PFSK-1 (cell line): ENCODE measurements around the gene DPP9.

Experiments used
- FOXP2 ChIP-seq: optimal IDR thresholded peaks from 2 replicates; pipeline ENCODE3; 2011; ENCODE audit warnings: borderline replicate concordance, control low read depth, inconsistent platforms; ENCODE audit not compliant: insufficient read depth; ENCODE audit errors: extremely low read length, extremely low read depth
- POLR2AphosphoS5 ChIP-seq: IDR thresholded peaks from 2 replicates; pipeline ENCODE4 v1.6.1; 2012; ENCODE audit warnings: low read depth, mild to moderate bottlenecking, control low read depth, low read length, moderate library complexity
- SIN3A ChIP-seq: IDR thresholded peaks from 2 replicates; pipeline ENCODE4 v1.6.1; 2012; ENCODE audit warnings: mild to moderate bottlenecking, low read length, moderate library complexity, borderline replicate concordance; ENCODE audit not compliant: insufficient read depth
- TAF1 ChIP-seq: IDR thresholded peaks from 2 replicates; pipeline ENCODE4 v1.6.1; 2012; ENCODE audit warnings: low read length, control low read depth, borderline replicate concordance; ENCODE audit not compliant: insufficient read depth
- TF ChIP-seq, protein P1 (sequence below), 2 experiments: IDR thresholded peaks; 2 replicates each; pipeline versions ENCODE4 v1.6.1 to v1.8.0; 2011 to 2012; ENCODE audit warnings: low read depth in 2 of 2, low read length in 2 of 2, control low read depth in 1 of 2, inconsistent platforms in 1 of 2, mild to moderate bottlenecking in 1 of 2, moderate library complexity in 1 of 2; ENCODE audit not compliant: insufficient read depth in 1 of 2

Gene DPP9

DNA sequence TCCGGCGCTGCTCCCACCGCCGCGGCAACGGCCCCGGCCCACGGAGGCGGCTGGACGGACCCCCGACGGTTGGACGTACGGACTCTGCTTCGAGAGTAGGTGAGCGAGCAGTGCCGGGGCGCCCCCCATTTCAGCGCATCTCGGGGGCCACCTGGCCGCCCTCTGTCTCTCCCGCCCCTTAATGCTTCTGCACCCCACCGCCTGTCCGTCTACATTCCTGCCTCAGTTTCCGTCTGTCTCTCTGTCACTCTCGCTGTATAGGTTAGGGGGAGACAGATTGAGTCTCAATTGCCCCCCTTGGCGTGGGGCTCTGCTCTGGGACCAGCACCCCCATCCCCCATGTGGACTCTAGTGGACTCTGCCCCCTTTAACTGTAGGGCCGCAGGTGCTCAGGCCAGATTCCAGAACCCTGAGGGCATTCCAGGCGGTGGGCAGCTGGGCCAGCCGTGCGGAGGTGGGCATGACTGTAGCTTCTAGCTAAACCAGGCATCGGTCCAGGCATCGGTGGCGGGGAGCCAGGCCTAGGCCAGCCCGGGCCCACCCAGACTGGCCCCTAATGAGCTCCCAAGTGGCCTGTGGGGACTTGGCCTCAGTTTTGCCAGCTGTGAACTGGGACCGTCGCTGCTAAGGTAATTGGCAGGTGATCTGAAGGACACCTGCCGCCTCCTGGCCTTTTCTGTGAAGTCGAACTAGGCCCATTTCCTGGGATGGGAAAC lies 84.0 kb downstream of the DPP9 start:
- no peak for TF ChIP-seq TAF1
- TF ChIP-seq FOXP2 = no peak
- TF ChIP-seq POLR2AphosphoS5 = no peak
- TF ChIP-seq, protein P1, sequence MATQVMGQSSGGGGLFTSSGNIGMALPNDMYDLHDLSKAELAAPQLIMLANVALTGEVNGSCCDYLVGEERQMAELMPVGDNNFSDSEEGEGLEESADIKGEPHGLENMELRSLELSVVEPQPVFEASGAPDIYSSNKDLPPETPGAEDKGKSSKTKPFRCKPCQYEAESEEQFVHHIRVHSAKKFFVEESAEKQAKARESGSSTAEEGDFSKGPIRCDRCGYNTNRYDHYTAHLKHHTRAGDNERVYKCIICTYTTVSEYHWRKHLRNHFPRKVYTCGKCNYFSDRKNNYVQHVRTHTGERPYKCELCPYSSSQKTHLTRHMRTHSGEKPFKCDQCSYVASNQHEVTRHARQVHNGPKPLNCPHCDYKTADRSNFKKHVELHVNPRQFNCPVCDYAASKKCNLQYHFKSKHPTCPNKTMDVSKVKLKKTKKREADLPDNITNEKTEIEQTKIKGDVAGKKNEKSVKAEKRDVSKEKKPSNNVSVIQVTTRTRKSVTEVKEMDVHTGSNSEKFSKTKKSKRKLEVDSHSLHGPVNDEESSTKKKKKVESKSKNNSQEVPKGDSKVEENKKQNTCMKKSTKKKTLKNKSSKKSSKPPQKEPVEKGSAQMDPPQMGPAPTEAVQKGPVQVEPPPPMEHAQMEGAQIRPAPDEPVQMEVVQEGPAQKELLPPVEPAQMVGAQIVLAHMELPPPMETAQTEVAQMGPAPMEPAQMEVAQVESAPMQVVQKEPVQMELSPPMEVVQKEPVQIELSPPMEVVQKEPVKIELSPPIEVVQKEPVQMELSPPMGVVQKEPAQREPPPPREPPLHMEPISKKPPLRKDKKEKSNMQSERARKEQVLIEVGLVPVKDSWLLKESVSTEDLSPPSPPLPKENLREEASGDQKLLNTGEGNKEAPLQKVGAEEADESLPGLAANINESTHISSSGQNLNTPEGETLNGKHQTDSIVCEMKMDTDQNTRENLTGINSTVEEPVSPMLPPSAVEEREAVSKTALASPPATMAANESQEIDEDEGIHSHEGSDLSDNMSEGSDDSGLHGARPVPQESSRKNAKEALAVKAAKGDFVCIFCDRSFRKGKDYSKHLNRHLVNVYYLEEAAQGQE (IDR thresholded peaks at IDR 0.05; ENCODE audit: insufficient read depth in 1 of 2, low read depth in 2 of 2, low read length in 2 of 2) = no peak
- no peak for TF ChIP-seq SIN3A

DNA sequence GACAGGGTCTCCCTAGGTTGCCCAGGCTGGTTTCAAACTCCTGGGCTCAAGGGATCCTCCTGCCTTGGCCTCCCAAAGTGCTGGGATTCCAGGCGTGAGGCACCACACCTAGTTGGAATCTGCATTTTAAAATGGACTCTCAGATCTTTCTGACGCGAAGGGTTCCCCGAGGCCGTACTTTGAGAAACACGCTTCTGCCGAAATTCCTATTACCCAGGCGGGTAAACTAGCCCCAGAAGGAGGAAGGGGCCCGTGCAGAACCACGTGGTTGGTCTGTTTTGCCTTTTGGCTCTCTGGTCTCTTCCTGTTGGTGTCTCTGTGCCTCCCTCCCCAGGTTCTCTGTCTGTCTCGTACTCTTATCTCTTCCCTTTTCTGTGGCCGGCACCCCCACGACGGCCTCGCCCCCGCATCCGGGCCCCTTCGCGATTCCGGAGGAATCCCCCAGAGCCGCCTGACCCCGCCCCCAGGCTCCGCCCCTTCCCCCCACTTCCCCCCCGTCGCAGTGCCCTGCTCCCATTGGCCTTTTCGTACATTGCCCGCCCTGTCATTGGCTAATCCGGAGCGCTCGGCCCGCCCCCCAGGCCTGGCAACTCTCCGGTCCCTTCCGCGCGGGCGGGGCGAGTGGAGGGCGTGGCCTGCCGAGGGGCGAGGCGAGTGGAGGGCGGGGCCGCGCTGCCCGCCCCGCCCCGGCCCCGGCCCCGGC lies 84.7 kb downstream of the DPP9 start, which contains the start of gene TNFAIP8L1:
TSS of gene TNFAIP8L1 (plus strand) at position 689 of the 703 bp plus-strand sequence. CDS start 12,354 bp downstream, outside the sequence.
- TF ChIP-seq POLR2AphosphoS5 = no peak
- TF ChIP-seq, protein P1 (IDR thresholded peaks at IDR 0.05; ENCODE audit: insufficient read depth in 1 of 2, low read depth in 2 of 2, low read length in 2 of 2) = no peak
- peak; percentile 63 for TF ChIP-seq FOXP2
- no peak for TF ChIP-seq SIN3A
- 0 out of 2 replicates have a peak, but pooled peaks have one; percentile 27 for TF ChIP-seq TAF1

GRCh38 chr19:4638317-4638716 lies 85.3 kb downstream of the DPP9 start:
- TF ChIP-seq POLR2AphosphoS5 (no peak), SIN3A (no peak), FOXP2 (no peak), TAF1 (no peak)
- TF ChIP-seq, protein P1 (IDR thresholded peaks at IDR 0.05; ENCODE audit: insufficient read depth in 1 of 2, low read depth in 2 of 2, low read length in 2 of 2) = no peak

DNA sequence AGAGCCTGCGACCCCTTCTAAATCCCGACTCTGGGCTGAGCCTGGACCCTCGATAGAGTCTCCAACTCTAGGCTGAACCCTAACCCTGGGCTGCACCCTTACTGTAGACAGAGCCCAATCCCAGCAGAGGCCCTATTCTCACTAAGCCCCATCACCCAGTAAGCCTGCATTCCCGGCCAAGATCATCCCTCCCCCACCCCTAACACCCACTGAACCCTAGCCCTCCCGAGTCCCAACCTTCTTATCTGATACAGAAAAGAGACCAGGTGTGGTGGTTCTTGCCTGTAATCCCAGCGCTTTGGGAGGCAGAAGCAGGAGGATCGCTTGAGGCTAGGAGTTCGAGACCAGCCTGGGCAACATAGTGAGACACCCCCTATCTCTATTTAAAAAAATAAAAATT lies 86.9 kb downstream of the DPP9 start:
- TF ChIP-seq SIN3A = no peak
- no peak for TF ChIP-seq POLR2AphosphoS5
- TF ChIP-seq, protein P1 (IDR thresholded peaks at IDR 0.05; ENCODE audit: insufficient read depth in 1 of 2, low read depth in 2 of 2, low read length in 2 of 2) = no peak
- no peak for TF ChIP-seq TAF1
- TF ChIP-seq FOXP2 = no peak

GRCh38 chr19:4636151-4636717 lies 87.4 kb downstream of the DPP9 start:
- no peak for TF ChIP-seq TAF1
- no peak for TF ChIP-seq FOXP2
- 0 out of 2 replicates have a peak, but pooled peaks have one; percentile 18 for TF ChIP-seq POLR2AphosphoS5
- TF ChIP-seq, protein P1 (IDR thresholded peaks at IDR 0.05; ENCODE audit: insufficient read depth in 1 of 2, low read depth in 2 of 2, low read length in 2 of 2) = no peak
- TF ChIP-seq SIN3A = no peak
